Measurements from ENCODE around the gene PFKFB2. TPM values are rescaled to one million over a fixed set of nuclear protein-coding genes. Genes with fewer than 3 reads are reported as not detected.

Gene PFKFB2
- total RNA-seq, 1 donor from 2014 or later: 10.0 TPM

- Histone ChIP-seq H3K36me3 (no peaks in the 10 kb centered on the region), H3K9ac (no peak overlapping the region), H3K9me3 (ENCODE audit: low read depth) (no peaks in the 10 kb centered on the region), H3K27ac (no peak overlapping the region), H3K79me2 (ENCODE audit: low read depth) (no peaks in the 10 kb centered on the region), H2AFZ (replicated peaks) (no peak overlapping the region), H3K4me2 (no peak overlapping the region), H3F3A (ENCODE audit: low read depth) (no peaks in the 10 kb centered on the region), H3K4me3 (no peak overlapping the region), H3K4me1 (no peaks in the 10 kb centered on the region), H3K27me3 (no peaks in the 10 kb centered on the region), H4K20me1 (ENCODE audit: low read depth) (no peaks in the 10 kb centered on the region)
- H3K9me3 Mint-ChIP-seq: peaks cover 6% of the 10 kb centered on the region
- H3K27ac Mint-ChIP-seq: no peak overlapping the region
- TF ChIP-seq, protein P1, sequence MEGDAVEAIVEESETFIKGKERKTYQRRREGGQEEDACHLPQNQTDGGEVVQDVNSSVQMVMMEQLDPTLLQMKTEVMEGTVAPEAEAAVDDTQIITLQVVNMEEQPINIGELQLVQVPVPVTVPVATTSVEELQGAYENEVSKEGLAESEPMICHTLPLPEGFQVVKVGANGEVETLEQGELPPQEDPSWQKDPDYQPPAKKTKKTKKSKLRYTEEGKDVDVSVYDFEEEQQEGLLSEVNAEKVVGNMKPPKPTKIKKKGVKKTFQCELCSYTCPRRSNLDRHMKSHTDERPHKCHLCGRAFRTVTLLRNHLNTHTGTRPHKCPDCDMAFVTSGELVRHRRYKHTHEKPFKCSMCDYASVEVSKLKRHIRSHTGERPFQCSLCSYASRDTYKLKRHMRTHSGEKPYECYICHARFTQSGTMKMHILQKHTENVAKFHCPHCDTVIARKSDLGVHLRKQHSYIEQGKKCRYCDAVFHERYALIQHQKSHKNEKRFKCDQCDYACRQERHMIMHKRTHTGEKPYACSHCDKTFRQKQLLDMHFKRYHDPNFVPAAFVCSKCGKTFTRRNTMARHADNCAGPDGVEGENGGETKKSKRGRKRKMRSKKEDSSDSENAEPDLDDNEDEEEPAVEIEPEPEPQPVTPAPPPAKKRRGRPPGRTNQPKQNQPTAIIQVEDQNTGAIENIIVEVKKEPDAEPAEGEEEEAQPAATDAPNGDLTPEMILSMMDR (IDR thresholded peaks at IDR 0.05): no peak
- TF ChIP-seq EZH2 (IDR thresholded peaks at IDR 0.05): no peak
- no peak for TF ChIP-seq EZH2phosphoT487 (IDR thresholded peaks at IDR 0.05)
- DNase-seq (ENCODE audit: low spot score): no peak
- no peaks in the 10 kb centered on the region for H3K27me3 Mint-ChIP-seq (ENCODE audit: insufficient read depth, low read depth)
- no peaks in the 10 kb centered on the region for H3K36me3 Mint-ChIP-seq
- H3K4me3 Mint-ChIP-seq: no peak overlapping the region
- H3K4me1 Mint-ChIP-seq: no peaks in the 10 kb centered on the region
Observed at GRCh38 chr1:207093944-207094343, 40.9 kb downstream of the PFKFB2 start.

GRCh38 chr1:207097871-207098324 is 44.8 kb downstream of the PFKFB2 start:
- H3K79me2 ChIP-seq (ENCODE audit: low read depth): no peaks in the 10 kb centered on the region
- no peak for DNase-seq (ENCODE audit: low spot score)
- no peak overlapping the region for H3K9ac ChIP-seq
- H3K36me3 ChIP-seq: no peaks in the 10 kb centered on the region
- H3K9me3 ChIP-seq (ENCODE audit: low read depth): no peaks in the 10 kb centered on the region
- H3K27me3 ChIP-seq: no peaks in the 10 kb centered on the region
- Mint-ChIP-seq H3K4me3 (no peak overlapping the region), H3K36me3 (no peaks in the 10 kb centered on the region), H3K27me3 (ENCODE audit: insufficient read depth, low read depth) (no peaks in the 10 kb centered on the region), H3K9me3 (peaks cover 8% of the 10 kb centered on the region), H3K27ac (no peak overlapping the region), H3K4me1 (no peaks in the 10 kb centered on the region)
- H3F3A ChIP-seq (ENCODE audit: low read depth): no peaks in the 10 kb centered on the region
- TF ChIP-seq EZH2 (IDR thresholded peaks at IDR 0.05): no peak
- TF ChIP-seq, protein P1 (IDR thresholded peaks at IDR 0.05): no peak
- no peak for TF ChIP-seq EZH2phosphoT487 (IDR thresholded peaks at IDR 0.05)
- H3K4me3 ChIP-seq: no peak overlapping the region
- H3K4me1 ChIP-seq: no peaks in the 10 kb centered on the region
- H3K27ac ChIP-seq: no peak overlapping the region
- H4K20me1 ChIP-seq (ENCODE audit: low read depth): no peaks in the 10 kb centered on the region
- H3K4me2 ChIP-seq: no peak overlapping the region
- H2AFZ ChIP-seq (replicated peaks): no peak overlapping the region

DNA sequence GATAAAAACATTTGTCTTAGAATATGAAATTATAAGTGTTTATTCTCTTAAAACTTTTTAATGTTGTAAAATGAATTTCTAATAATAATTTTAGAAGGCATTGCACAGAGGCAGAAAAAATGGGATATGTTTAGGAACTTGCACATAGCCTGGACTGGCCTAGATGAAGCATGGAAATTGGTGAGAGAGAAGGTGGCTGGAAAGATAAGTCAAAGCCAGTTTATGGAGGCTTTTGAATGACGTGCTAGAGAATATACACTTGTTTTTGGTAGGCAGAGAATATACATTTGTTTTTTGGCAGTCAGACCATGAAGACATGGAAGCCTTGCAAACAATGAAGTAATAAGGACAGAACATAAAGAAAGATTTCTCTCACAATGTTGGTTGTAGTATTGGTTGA is 48.6 kb downstream of the PFKFB2 start:
- no peaks in the 10 kb centered on the region for H3K27me3 Mint-ChIP-seq (ENCODE audit: insufficient read depth, low read depth)

More for the DNA sequence above, 48.6 kb downstream of the PFKFB2 start:
- Histone ChIP-seq H3K4me1 (no peaks in the 10 kb centered on the region), H3K4me2 (no peak overlapping the region), H3K4me3 (no peak overlapping the region), H3K27me3 (no peaks in the 10 kb centered on the region), H3K79me2 (ENCODE audit: low read depth) (no peaks in the 10 kb centered on the region), H4K20me1 (ENCODE audit: low read depth) (no peaks in the 10 kb centered on the region), H3F3A (ENCODE audit: low read depth) (no peaks in the 10 kb centered on the region), H3K27ac (no peak overlapping the region), H2AFZ (replicated peaks) (no peak overlapping the region), H3K9ac (no peak overlapping the region), H3K36me3 (no peaks in the 10 kb centered on the region), H3K9me3 (ENCODE audit: low read depth) (no peaks in the 10 kb centered on the region)
- Mint-ChIP-seq H3K36me3 (no peaks in the 10 kb centered on the region), H3K9me3 (peaks cover 6% of the 10 kb centered on the region), H3K4me3 (no peak overlapping the region), H3K4me1 (no peaks in the 10 kb centered on the region), H3K27ac (no peak overlapping the region)
- no peak for TF ChIP-seq EZH2phosphoT487 (IDR thresholded peaks at IDR 0.05)
- TF ChIP-seq, protein P1 (IDR thresholded peaks at IDR 0.05): no peak
- no peak for TF ChIP-seq EZH2 (IDR thresholded peaks at IDR 0.05)
- no peak for DNase-seq (ENCODE audit: low spot score)

Data from neural progenitor cell (in vitro differentiated cells).